Measurements from ENCODE around the gene SSBP4.

- TF ChIP-seq POLR2AphosphoS5 (IDR thresholded peaks at IDR 0.05) (no peak), POLR2A (IDR thresholded peaks at IDR 0.05) (no peak)
These were observed 22.5 kb upstream of the SSBP4 start for GRCh38 chr19:18396471-18397241.
